G401 (cell line): ENCODE results near the gene PHF19. TPM values are rescaled to one million over a fixed set of nuclear protein-coding genes. Genes with fewer than 3 reads are reported as not detected.

Source experiments
- DNase-seq: peaks from one replicate; pipeline ENCODE4 v3.0.0-alpha.2; 2015; ENCODE audit warnings: low spot score
- in situ Hi-C: cut with HindIII; loops from 2 replicates; pipeline ENCODE4 v1.10.0; 2016; ENCODE audit warnings: low sequenced_read_pairs, mixed read lengths
- total RNA-seq: library from RNA; depleted of rRNA; stranded (reverse); fragments of >200 nt; shearing (Covaris generic); gene quantifications from 2 replicates; pipeline ENCODE4 v1.2.3, GENCODE V29; 2014

The PHF19 gene
- total RNA-seq, 1 experiment from 2014 or later = 60.2 TPM

DNA sequence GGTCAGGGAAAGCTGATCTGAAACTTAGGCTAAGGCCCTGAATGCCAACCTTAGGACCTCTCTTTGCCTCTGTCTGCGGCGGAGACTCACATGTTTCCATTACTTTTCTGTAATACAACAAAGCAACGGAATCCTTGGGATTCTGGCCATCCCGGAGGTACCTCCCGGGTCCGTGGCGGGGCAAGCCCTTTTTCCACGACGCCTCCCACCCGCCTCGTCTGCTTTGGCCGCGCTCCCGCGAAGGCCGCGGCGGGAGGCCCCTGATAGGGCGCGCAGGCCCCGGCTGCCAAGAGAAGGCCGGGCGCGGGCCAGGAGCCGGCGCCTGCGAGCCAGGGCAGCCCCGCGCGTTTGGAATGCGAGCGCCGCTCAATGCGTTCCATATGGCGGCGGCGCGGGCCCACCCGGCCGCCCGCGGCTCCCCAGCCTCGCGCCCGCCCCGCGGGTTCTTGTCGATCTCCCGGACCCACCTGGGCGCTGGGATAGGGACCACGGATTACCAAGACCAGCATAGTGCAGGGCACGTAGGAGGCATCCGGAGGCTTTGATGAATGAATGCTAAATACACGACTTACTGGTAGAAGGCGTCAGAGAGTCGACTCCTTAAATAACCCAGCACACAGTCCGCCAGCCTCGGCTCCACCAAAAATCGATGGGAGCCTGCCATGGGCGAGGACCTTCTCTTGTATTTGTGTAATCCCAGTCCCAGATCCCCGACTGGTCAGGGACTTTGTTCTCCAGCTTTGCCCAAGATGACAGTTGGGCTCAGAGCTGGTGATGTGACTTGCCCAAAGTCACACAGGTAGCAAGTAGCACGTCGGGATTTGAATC lies 17.5 kb upstream of the PHF19 start:
- peak; percentile 37 for DNase-seq
- in situ Hi-C loops = no loop called here

DNA sequence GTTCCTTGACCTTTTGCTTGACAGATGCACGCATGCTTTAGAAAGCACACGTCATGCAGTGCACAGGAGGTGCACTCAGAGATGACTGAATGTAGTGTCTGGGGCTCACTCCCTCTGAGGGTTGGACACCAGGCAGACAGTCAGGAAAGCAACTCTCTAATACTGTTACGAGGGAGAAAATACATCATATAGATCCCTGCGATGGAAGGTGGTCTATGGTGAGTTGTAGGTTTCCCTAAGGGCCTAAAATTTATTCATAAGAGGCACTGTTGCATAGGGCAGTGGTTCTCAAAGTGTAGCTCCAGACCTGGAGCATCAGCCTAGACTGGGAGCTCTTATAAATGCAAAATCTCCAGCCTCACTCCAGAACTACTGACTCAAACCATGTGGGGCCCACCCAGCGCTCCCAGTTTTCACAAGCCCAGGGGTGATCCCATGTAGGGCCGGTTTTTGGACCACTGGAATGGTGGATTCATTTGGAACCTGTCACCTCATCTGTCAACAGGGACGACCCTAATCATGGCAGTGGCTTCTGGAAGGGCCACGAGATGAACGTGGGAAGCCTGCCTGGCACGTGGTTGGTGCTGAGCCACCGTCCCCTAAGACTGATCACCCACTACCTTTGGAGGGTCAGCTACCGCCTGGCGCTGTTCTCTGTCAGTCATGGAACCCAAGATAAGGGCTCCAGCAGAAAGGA lies 16.8 kb upstream of the PHF19 start:
- in situ Hi-C loops = no loop called here
- DNase-seq = no peak

- in situ Hi-C loops = no loop called here
- no peak for DNase-seq
Measured at GRCh38 chr9:120892748-120893610, 16.0 kb upstream of the PHF19 start.

DNA sequence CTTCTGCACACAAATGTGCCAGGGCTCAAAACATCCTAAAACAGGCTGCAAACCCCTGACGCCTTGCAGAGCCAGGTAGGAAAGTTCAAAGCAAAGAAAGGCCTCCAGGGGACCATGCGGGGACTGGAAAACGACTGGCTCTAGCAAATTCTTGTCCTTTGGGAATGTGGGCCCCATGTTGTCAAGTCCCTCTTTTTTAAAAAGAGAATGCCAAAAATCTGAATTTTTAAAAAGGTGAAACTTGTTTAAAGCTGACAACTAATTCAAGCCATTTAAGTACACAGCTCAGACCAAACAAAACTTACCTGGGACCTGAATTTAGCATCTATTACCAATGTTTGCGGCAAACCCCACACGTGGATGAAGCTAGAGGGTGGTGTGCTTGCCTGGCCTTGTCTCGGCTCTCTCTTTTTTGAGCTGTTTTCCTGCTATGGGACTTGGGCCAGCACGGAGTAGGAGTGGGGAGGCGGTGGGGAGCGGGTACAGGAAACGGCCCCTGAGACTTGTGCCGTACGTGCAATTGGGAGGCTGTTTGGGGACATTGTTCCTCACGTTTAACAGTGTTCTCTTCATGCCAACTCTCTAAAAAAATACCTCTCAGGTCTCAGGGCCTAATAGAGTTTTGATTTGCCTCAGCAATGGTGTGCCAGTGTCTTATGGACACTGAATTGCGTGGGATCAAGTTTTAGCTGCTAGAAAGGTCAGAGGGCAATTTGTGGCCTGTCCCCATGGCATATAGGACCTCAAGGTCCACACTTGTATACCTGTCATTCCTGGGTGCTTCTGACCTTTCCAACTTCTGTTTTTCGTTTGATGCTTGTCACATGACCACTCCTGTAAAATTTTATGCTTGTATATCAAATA lies 15.1 kb upstream of the PHF19 start:
- in situ Hi-C loops = no loop called here
- no peak for DNase-seq

GRCh38 chr9:120891245-120891883 lies 14.4 kb upstream of the PHF19 start:
- no peak for DNase-seq
- in situ Hi-C loops = no loop called here

DNA sequence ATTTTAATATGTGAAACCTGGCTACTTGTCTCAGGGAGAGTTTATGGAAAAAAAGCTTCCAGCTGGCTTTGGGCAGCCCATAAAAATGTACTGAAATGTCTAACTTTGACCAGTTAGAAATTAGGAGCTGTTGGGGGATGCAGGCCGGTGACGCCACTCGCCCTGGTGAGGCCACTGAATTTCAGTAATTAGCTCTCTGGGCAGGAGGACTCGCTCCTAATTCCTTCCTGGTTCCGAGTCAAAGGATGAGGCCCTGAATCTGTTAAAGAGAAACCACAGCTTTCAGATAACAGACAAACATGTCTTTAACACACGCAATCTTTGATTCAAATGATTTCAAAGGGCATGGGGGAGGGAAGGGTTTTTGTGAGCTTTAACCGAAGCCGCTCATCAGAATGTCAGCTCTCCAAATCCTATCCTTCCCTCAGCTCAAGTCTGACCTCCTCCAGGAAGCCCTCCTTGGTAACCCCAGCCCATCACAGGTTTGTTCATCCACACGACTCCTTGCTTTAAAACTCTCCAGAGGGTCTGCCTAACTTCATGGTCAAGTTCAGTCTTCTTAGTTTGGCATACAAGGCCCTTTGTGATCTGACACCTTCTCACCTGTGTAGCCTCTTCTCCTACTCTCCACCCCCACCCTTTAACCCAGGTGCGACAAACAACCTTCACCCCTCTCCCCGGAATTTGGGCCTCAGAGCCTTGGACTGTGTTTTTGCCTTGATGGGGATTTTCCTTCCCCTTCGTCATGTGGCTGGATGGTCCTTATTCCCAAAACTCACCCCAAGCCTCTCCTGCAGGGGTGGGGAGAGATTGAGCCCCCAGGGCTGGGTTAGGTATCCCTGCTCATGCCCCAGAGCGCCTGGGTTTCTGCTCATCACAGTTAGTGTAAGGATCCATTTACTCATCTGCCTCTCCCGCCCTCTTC lies 13.6 kb upstream of the PHF19 start:
- in situ Hi-C loops = no loop called here
- DNase-seq = no peak

GRCh38 chr9:120889606-120890271 lies 12.8 kb upstream of the PHF19 start:
- in situ Hi-C loops = no loop called here
- no peak for DNase-seq

DNA sequence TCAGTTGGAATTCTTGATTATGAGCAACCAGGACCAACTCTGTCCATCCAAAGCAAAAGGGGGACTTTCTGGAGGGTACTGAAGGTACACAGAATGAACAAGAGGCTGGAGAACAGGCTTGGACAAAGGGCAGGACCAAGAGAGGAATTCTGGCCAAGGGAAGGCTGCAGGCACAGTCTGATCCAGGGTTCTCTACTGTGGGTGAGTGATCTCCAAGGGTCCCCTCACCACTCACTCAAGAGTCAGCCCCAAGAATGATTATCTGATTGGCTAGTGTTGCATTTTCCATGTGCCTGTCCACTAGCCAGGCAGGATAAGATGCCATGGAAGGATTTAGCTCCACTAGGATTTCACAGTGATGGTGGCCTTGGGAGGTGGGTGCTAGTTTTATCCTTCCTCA lies 11.6 kb upstream of the PHF19 start:
- DNase-seq = no peak
- in situ Hi-C loops = no loop called here

DNA sequence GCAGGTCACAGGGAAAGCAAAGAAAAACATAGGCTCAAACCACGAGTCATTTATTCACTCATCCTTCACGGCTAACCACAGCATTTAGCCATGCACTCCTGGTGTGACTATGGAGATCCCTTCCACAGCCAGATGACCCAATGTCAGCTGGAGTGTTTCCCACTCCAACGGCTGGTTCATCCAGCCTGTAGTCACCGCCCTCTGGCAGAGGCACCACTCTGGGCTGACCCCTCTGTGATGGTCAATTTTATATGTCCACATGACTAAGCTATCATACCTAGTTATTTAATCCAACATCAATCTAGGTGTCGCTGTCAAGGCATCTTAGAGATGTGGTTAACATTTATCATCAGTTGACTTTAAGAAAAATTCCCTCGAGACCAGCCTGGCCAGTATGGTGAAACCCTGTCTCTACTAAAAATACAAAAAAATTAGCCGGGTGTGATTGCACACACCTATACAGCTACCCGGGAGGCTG lies 9.5 kb upstream of the PHF19 start:
- in situ Hi-C loops = no loop called here
- DNase-seq = no peak

- no peak for DNase-seq
- in situ Hi-C loops = no loop called here
Measured at GRCh38 chr9:120885958-120886357, 9.0 kb upstream of the PHF19 start.

- in situ Hi-C loops = no loop called here
- no peak for DNase-seq
Measured at GRCh38 chr9:120885457-120885856, 8.5 kb upstream of the PHF19 start.

- in situ Hi-C loops = no loop called here
- no peak for DNase-seq
Measured at GRCh38 chr9:120883608-120883996, 6.6 kb upstream of the PHF19 start.

GRCh38 chr9:120882935-120883607 lies 6.1 kb upstream of the PHF19 start:
- DNase-seq = no peak
- in situ Hi-C loops = no loop called here

GRCh38 chr9:120879446-120879845 lies 2.5 kb upstream of the PHF19 start:
- no peak for DNase-seq
- in situ Hi-C loops = no loop called here

- DNase-seq = peak; percentile 13
Measured at GRCh38 chr9:120878188-120879130, 1.5 kb upstream of the PHF19 start.

More at GRCh38 chr9:120878188-120879130, 1.5 kb upstream of the PHF19 start:
- in situ Hi-C loops = no loop called here
